GM23248 (cell line): ENCODE results near the gene PNMA5. TPM values are rescaled to one million over a fixed set of nuclear protein-coding genes. Genes with fewer than 3 reads are reported as not detected.

Experiments used
- DNase-seq: peaks from one replicate; pipeline ENCODE4 v3.0.0-alpha.2; 2015
- H2AFZ ChIP-seq: fragments of 200-600 bp; sonication (generic); 2 replicates; pipeline ENCODE4 v1.6.1; 2016; ENCODE audit warnings: antibody characterized with exemption
- H3F3A ChIP-seq: fragments of 200-600 bp; sonication (generic); 2 replicates; pipeline ENCODE4 v1.6.1; 2016; ENCODE audit warnings: mild to moderate bottlenecking, antibody characterized with exemption, mixed run types; ENCODE audit not compliant: insufficient read depth
- H3K27ac ChIP-seq: fragments of 200-600 bp; sonication (generic); 2 replicates; pipeline ENCODE4 v1.5.1; 2016; ENCODE audit warnings: mild to moderate bottlenecking
- H3K27me3 ChIP-seq: fragments of 200-600 bp; sonication (generic); replicated peaks from 2 replicates; pipeline ENCODE4 v1.6.1; 2016; ENCODE audit warnings: mild to moderate bottlenecking; ENCODE audit not compliant: insufficient read depth
- H3K36me3 ChIP-seq: fragments of 200-600 bp; sonication (generic); 2 replicates; pipeline ENCODE4 v1.6.1; 2016; ENCODE audit warnings: low read depth, mild to moderate bottlenecking
- H3K4me1 ChIP-seq: fragments of 200-600 bp; sonication (generic); 2 replicates; pipeline ENCODE4 v1.6.1; 2016; ENCODE audit warnings: mild to moderate bottlenecking; ENCODE audit not compliant: insufficient read depth
- H3K4me2 ChIP-seq: fragments of 200-600 bp; sonication (generic); one replicate; pipeline ENCODE4 v1.6.1; 2016; ENCODE audit warnings: mild to moderate bottlenecking; ENCODE audit not compliant: unreplicated experiment
- H3K4me3 ChIP-seq: fragments of 200-600 bp; sonication (generic); 2 replicates; pipeline ENCODE4 v1.5.1; 2016; ENCODE audit warnings: mild to moderate bottlenecking
- H3K79me2 ChIP-seq: fragments of 200-600 bp; sonication (generic); 2 replicates; pipeline ENCODE4 v1.6.1; 2016; ENCODE audit warnings: mild to moderate bottlenecking; ENCODE audit not compliant: insufficient read depth
- H3K9ac ChIP-seq: fragments of 200-600 bp; sonication (generic); 2 replicates; pipeline ENCODE4 v1.6.1; 2016; ENCODE audit warnings: mild to moderate bottlenecking
- H3K9me2 ChIP-seq: fragments of 200-600 bp; sonication (generic); 2 replicates; pipeline ENCODE4 v1.6.1; 2016; ENCODE audit warnings: mixed run types, mild to moderate bottlenecking, moderate library complexity; ENCODE audit not compliant: insufficient read depth
- H3K9me3 ChIP-seq: fragments of 200-600 bp; sonication (generic); one replicate; pipeline ENCODE4 v1.6.1; 2017; ENCODE audit warnings: low read depth
- H4K20me1 ChIP-seq: fragments of 200-600 bp; sonication (generic); 2 replicates; pipeline ENCODE4 v1.6.0; 2016; ENCODE audit not compliant: insufficient read depth
- EZH2 ChIP-seq: fragments of 200-600 bp; sonication (generic); IDR thresholded peaks from 2 replicates; pipeline ENCODE4 v1.6.1; 2018; ENCODE audit warnings: antibody characterized with exemption, mild to moderate bottlenecking; ENCODE audit not compliant: insufficient read depth, poor library complexity, severe bottlenecking
- EZH2phosphoT487 ChIP-seq: fragments of 200-600 bp; sonication (generic); IDR thresholded peaks from 2 replicates; pipeline ENCODE4 v1.6.1; 2018; ENCODE audit warnings: antibody characterized with exemption, moderate library complexity, mild to moderate bottlenecking, low read depth; ENCODE audit not compliant: insufficient read depth
- WGBS, 2 experiments: methylation state at CpG; one replicate each; pipeline ENCODE4 v1.1.6; 2015 to 2017; ENCODE audit warnings: low lambda C conversion rate in 2 of 2, low coverage in 1 of 2; ENCODE audit errors: missing lambda C conversion rate in 2 of 2; 5-methylcytosine and 5-hydroxymethylcytosine counted together
- in situ Hi-C: fragments of 300-500 bp; cut with MboI; formaldehyde crosslinking; loops from 2 replicates; pipeline ENCODE4 v1.15.0; 2020
- polyA plus RNA-seq: library from polyadenylated mRNA; unstranded; fragments of >200 nt; fragmentation: Nextera tagmentation; extraction: Ambion mirVana; gene quantifications from 2 replicates; pipeline ENCODE4 v1.2.1, GENCODE V29; 2016
- total RNA-seq: library from RNA; depleted of rRNA; stranded (reverse); fragments of >200 nt; shearing (Covaris generic); gene quantifications from 2 replicates; pipeline ENCODE4 v1.2.3, GENCODE V29; 2014; rRNA removed

Gene PNMA5
- total and polyA plus RNA-seq, 2 experiments from 2014 or later: not detected

- in situ Hi-C loops: no loop called here
- no peaks in the 10 kb centered on the region for H3F3A ChIP-seq
- no peaks in the 10 kb centered on the region for H3K9me3 ChIP-seq
- no peak overlapping the region for H3K4me2 ChIP-seq
- no peaks in the 10 kb centered on the region for H4K20me1 ChIP-seq
- no peak overlapping the region for H3K4me3 ChIP-seq
- TF ChIP-seq EZH2: no peak
- no peak for TF ChIP-seq EZH2phosphoT487
- H3K36me3 ChIP-seq: no peaks in the 10 kb centered on the region
- no peak for DNase-seq
- no peaks in the 10 kb centered on the region for H3K4me1 ChIP-seq
- no peak overlapping the region for H2AFZ ChIP-seq
- no peaks in the 10 kb centered on the region for H3K79me2 ChIP-seq
- H3K9ac ChIP-seq: no peak overlapping the region
- 92% methylated on average over 7 to 8 of the region's 11 CpGs for whole genome bisulfite sequencing, 2 experiments
- H3K27me3 ChIP-seq: no peaks in the 10 kb centered on the region
- no peaks in the 10 kb centered on the region for H3K9me2 ChIP-seq
- no peak overlapping the region for H3K27ac ChIP-seq
Observed at GRCh38 chrX:152945021-152945979, 48.6 kb downstream of the PNMA5 start.

GRCh38 chrX:152943826-152944225, 50.1 kb downstream of the PNMA5 start:
- Histone ChIP-seq H3K4me3 (no peak overlapping the region), H3K79me2 (no peaks in the 10 kb centered on the region), H3K9me2 (no peaks in the 10 kb centered on the region), H3K36me3 (no peaks in the 10 kb centered on the region), H3K4me1 (no peaks in the 10 kb centered on the region), H3K9me3 (no peaks in the 10 kb centered on the region), H3K4me2 (no peak overlapping the region), H3K9ac (no peak overlapping the region), H3K27me3 (no peaks in the 10 kb centered on the region), H3K27ac (no peak overlapping the region), H2AFZ (no peak overlapping the region), H3F3A (no peaks in the 10 kb centered on the region), H4K20me1 (no peaks in the 10 kb centered on the region)
- no peak for DNase-seq
- no peak for TF ChIP-seq EZH2phosphoT487
- no peak for TF ChIP-seq EZH2
- in situ Hi-C loops: no loop called here
- WGBS, 2 experiments: 100% methylated on average over 1 of the region's 1 CpG; no CpG with 5 or more reads in 1 of the 2 experiments

DNA sequence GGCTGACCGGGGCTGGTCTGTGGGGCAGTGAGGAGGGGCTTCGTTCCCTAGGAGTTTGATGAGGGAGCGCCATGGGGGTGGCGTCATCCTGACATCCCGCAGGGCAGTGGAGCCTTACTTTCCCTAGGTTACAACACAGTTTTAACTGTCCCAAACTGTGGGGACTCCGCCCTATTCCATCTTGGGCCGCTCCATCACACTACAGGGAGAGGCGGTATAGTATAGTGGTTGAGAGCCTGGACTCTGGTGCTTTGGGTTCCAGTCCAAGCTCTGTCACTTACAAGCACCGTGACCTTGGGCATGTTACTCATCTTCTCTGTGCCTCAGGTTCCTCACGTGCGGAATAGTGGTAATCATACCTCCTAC, 51.9 kb downstream of the PNMA5 start:
- H3K9me2 ChIP-seq: no peaks in the 10 kb centered on the region

GRCh38 chrX:152941328-152942076, 52.4 kb downstream of the PNMA5 start:
- WGBS, 2 experiments: 0 to 1% methylated on average over 27 to 41 of the region's 70 CpGs
- in situ Hi-C loops: no loop called here

More for the DNA sequence above, 51.9 kb downstream of the PNMA5 start:
- no peaks in the 10 kb centered on the region for H3K79me2 ChIP-seq
- peak overlapping the region; percentile 78 for H3K4me3 ChIP-seq
- H3K4me1 ChIP-seq: no peaks in the 10 kb centered on the region
- TF ChIP-seq EZH2 (no peak), EZH2phosphoT487 (no peak)
- H3K9ac ChIP-seq: peak overlapping the region; percentile 89
- H3K9me3 ChIP-seq: no peaks in the 10 kb centered on the region
- in situ Hi-C loops: no loop called here
- peak overlapping the region; percentile 94 for H2AFZ ChIP-seq
- no peaks in the 10 kb centered on the region for H3K27me3 ChIP-seq
- WGBS, 2 experiments: 16 to 38% methylated on average over 5 to 11 of the region's 11 CpGs
- no peaks in the 10 kb centered on the region for H3K36me3 ChIP-seq
- peak overlapping the region; percentile 59 for H3K27ac ChIP-seq
- peak overlapping the region; percentile 73 for H3K4me2 ChIP-seq
- no peaks in the 10 kb centered on the region for H3F3A ChIP-seq
- H4K20me1 ChIP-seq: no peaks in the 10 kb centered on the region
- DNase-seq: peak; percentile 40

More at GRCh38 chrX:152941328-152942076, 52.4 kb downstream of the PNMA5 start:
- Histone ChIP-seq H3K79me2 (no peaks in the 10 kb centered on the region), H4K20me1 (no peaks in the 10 kb centered on the region), H2AFZ (peak overlapping the region; percentile 97), H3F3A (no peaks in the 10 kb centered on the region), H3K27me3 (no peaks in the 10 kb centered on the region), H3K9ac (peak overlapping the region; percentile 89), H3K4me3 (peak overlapping the region; percentile 90), H3K9me2 (no peaks in the 10 kb centered on the region), H3K27ac (peak overlapping the region; percentile 59), H3K9me3 (no peaks in the 10 kb centered on the region), H3K36me3 (no peaks in the 10 kb centered on the region), H3K4me1 (no peaks in the 10 kb centered on the region), H3K4me2 (peak overlapping the region; percentile 86)
- TF ChIP-seq EZH2: no peak
- TF ChIP-seq EZH2phosphoT487: no peak
- peak; percentile 96 for DNase-seq

Other genes starting within 250 kb of the PNMA5 start
- gene MAGEA2, start 240.3 kb downstream of the PNMA5 start, total RNA-seq: not detected in 2 replicates
- gene MAGEA2, start 240.3 kb downstream of the PNMA5 start, polyA plus RNA-seq: not detected in 2 replicates
- not detected in 2 replicates for gene CSAG3, start 234.9 kb downstream of the PNMA5 start, total RNA-seq
- gene CSAG3, start 234.9 kb downstream of the PNMA5 start, polyA plus RNA-seq: not detected in 2 replicates
- gene MAGEA6, start 224.4 kb downstream of the PNMA5 start, total RNA-seq: not detected in 2 replicates
- gene MAGEA6, start 224.4 kb downstream of the PNMA5 start, polyA plus RNA-seq: not detected in 2 replicates
- 51.7 and 73.7 TPM in 2 replicates for gene CETN2, start 163.4 kb downstream of the PNMA5 start, total RNA-seq
- 72.0 and 74.5 TPM in 2 replicates for gene CETN2, start 163.4 kb downstream of the PNMA5 start, polyA plus RNA-seq
- 8.3 and 11.2 TPM in 2 replicates for gene NSDHL, start 163.1 kb downstream of the PNMA5 start, total RNA-seq
- 24.0 and 25.2 TPM in 2 replicates for gene NSDHL, start 163.1 kb downstream of the PNMA5 start, polyA plus RNA-seq
- gene ZNF185, start 96.0 kb downstream of the PNMA5 start, total RNA-seq: 4.5 and 7.2 TPM in 2 replicates
- gene ZNF185, start 96.0 kb downstream of the PNMA5 start, polyA plus RNA-seq: 3.7 and 4.0 TPM in 2 replicates
- not detected in 2 replicates for gene PNMA3, start 62.4 kb upstream of the PNMA5 start, total RNA-seq
- not detected in 2 replicates for gene PNMA3, start 62.4 kb upstream of the PNMA5 start, polyA plus RNA-seq
- 0.22 and 1.1 TPM in 2 replicates for gene PNMA6A, start 78.3 kb upstream of the PNMA5 start, total RNA-seq
- gene PNMA6A, start 78.3 kb upstream of the PNMA5 start, polyA plus RNA-seq: 0.19 TPM in 1 of 2 replicates, not detected in the other
- not detected in 2 replicates for gene MAGEA1, start 185.2 kb upstream of the PNMA5 start, total RNA-seq
- not detected in 2 replicates for gene MAGEA1, start 185.2 kb upstream of the PNMA5 start, polyA plus RNA-seq